HG03135 (cell line): ENCODE measurements around the gene RAB8B.

ENCODE experiments used
- ATAC-seq: cut with Tn5 transposase; IDR thresholded peaks from one replicate; pipeline ENCODE4 v1.9.1; 2021; ENCODE audit warnings: mild to moderate bottlenecking, moderate library complexity; ENCODE audit not compliant: unreplicated experiment

RAB8B gene

DNA sequence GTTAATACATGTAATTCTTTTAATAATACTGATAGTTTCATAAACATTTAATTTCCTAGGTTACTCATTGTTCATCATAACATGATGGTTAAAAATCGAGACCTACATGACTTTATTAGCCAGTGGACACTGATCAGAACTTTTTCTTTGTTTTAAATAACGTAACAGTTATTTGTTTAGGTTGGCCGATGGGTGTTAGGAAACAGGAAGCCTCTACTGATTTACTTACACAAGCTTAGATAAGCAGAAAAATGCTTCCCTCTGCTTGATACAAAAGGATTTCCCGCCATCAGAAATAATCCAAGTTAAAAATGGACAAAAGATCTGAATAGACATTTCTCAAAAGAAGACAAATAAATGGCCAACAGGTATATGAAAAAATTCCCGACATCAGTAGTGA, 71.4 kb downstream of the RAB8B start:
- ATAC-seq = no peak

DNA sequence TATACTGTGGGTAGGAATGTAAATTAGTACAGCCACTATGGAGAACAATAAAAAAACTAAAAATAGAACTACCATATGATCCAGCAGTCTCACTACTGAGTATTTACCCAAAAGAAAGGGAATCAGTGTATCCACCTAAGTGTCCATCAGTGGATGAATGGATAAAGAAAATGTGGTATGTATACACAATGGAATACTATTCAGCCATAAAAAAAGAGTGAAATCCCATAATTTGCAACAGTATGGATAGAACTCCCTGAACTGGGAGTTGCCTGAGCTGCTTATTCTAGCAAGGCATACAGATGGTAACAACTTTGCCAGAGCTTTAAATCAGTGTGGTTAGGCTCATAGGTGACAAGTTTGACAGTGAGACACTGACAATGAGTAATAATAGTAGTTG, 71.9 kb downstream of the RAB8B start:
- ATAC-seq = no peak

DNA sequence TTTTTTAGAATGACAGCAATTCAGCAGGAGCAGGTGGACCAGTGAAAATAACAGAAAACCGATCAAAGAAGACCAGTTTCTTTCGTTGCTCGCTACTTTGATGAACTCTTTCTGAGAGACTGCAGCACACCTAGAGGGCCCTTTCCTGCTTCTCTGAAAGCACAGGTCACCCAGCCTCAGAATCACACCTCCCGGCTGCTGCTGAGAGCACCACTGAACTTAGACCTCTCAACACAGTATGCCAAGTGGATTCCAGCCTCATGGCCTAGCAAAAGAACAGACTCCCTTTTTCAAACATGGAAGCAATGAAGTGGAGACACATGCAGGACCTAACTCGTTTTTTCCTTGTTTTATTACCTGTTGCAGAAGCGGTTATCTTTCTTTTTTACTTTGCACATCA, 74.1 kb downstream of the RAB8B start:
- ATAC-seq = no peak

GRCh38 chr15:63264688-63265293, 75.4 kb downstream of the RAB8B start:
- no peak for ATAC-seq

- no peak for ATAC-seq
Measured at GRCh38 chr15:63274427-63274826, 85.0 kb downstream of the RAB8B start.

GRCh38 chr15:63276342-63277037, 87.1 kb downstream of the RAB8B start:
- ATAC-seq = peak; percentile 20

- peak; percentile 65 for ATAC-seq
Measured at GRCh38 chr15:63277038-63277892, 87.9 kb downstream of the RAB8B start, which contains the start of gene APH1B. Gene APH1B, plus strand, starts transcription at chr15:63277605. Its CDS starts 19 bp downstream, at chr15:63277624.

- ATAC-seq = no peak
Measured at GRCh38 chr15:63277893-63278456, 88.6 kb downstream of the RAB8B start.

- ATAC-seq = no peak
Measured at GRCh38 chr15:63283126-63283525, 93.7 kb downstream of the RAB8B start.

DNA sequence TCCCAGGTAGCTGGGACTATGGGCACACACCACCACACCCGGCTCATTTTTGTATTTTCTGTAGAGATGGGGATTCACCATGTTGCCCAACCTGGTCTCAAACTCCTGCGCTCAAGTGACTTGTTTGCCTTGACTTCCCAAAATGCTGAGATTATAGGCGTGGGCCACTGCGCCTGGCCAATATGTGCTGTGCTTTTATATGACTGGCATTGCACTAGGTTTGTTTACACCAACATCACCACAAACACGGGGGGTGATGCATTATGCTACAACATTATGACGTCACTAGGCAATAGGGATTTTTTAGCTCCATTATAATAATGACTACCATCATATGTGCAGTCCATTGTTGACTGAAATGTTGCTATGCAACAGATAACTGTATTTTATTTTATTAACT, 94.9 kb downstream of the RAB8B start:
- ATAC-seq = no peak

DNA sequence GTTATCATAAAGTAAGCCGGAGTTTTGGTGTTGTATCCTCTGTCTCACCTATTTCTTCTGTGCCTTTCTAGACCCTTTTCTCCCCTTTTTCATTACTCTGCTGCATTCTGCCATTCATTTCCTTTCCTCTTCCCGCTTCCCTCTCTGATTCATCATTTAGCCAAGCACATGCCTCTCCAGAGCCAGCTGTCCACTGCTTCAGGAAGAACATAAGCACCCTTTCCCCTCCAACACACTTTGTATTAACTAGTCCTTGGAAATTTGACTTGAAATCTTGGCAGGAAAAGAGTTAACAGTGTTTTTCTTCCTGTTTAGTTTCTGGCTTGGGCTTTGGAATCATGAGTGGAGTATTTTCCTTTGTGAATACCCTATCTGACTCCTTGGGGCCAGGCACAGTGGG, 97.7 kb downstream of the RAB8B start:
- no peak for ATAC-seq

- no peak for ATAC-seq
Measured at GRCh38 chr15:63288342-63288741, 98.9 kb downstream of the RAB8B start.

GRCh38 chr15:63288778-63289378, 99.5 kb downstream of the RAB8B start:
- ATAC-seq = no peak

GRCh38 chr15:63291507-63291906, 102.1 kb downstream of the RAB8B start:
- ATAC-seq = no peak

DNA sequence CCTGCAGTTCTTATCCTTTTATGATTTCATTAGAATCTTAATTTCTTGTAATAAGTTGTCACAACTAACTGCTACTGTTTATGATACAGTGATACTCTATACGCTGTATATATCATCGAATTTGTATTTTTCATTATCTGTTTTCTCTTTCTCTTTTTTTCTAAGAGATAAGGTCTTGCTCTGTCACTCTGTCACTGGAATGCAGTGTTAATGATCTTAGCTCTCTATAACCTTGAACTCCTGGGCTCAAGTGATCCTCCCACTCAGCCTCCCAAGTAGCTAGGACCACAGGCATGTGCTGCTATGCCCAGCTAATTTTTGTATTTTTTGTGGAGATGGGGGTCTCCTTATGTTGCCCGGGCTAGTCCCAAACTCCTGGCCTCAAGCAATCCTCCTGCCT, 102.8 kb downstream of the RAB8B start:
- no peak for ATAC-seq

DNA sequence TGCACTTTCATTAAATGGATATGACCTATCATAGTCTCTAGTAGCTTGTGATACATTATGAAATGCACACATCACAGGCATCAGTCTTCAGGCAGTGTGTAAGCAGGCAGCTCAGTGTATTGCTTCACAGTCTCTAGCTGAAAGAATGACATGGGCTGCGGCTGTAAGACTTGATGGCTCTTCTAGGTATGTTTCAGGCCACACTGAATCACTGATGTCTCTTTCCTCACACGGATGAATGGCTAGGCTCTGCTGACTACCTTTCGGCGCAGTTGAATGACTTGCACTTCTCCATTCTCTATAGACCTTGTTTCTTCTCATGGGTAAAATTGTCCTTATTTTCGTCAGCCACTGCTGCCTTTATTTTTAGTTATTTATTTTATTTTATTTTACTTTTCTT, 103.4 kb downstream of the RAB8B start:
- no peak for ATAC-seq

DNA sequence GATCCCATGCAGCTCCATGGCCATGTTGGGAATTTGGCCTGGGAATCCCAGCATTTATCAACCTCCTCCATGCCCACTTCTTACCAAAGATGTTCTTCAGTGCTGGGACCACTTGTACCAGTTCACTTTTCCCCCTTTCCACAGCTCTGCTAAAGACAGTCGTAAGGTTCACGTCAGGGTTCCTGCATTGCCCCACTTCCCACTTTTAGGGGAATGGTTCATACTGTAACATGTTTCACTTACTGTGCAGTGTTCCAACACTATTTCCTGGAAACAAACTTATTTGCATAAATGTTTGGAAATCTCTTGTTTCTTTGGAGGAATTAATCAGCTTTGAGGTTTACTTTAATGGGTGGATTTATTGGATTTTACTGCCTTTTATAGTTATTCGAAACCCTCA, 105.0 kb downstream of the RAB8B start:
- no peak for ATAC-seq

DNA sequence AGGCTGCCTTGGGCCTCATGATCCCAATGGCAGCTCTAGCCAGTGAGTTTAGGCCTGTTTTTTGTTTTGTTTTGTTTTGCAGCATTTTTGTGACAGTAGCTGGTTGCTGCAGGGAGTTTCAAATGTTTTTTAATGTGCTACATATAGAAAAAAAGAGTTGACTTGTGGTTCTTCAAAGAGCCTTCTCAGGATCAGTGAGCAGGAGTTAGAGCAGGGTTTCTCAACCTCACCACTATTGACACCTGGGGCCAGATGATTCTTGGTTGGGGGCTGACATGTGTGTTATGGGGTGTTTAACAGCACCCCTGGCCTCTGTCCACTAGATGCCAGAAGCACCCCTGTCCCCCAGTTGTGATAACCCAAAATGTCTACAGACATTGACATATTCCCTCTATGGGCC, 105.9 kb downstream of the RAB8B start:
- no peak for ATAC-seq

DNA sequence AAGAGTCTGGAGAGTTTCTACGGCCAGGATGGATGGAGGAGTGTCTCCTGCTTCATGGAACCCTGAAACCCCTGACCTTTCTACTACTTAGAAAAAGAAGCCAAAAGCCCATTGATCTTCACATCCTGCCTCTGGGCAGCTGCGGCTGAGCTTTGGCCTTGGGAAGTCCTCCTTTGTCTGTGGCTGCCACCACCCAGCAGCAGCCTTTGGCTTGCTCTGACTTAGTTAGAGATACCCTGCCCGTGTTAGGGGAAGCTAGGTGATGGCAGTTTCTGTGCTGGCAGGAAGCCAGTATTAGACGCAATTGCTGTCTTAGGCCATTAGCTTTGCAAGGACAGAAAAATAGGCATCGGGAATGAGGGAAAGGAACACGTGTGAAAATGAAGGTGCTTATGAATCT, 106.8 kb downstream of the RAB8B start:
- ATAC-seq = no peak

DNA sequence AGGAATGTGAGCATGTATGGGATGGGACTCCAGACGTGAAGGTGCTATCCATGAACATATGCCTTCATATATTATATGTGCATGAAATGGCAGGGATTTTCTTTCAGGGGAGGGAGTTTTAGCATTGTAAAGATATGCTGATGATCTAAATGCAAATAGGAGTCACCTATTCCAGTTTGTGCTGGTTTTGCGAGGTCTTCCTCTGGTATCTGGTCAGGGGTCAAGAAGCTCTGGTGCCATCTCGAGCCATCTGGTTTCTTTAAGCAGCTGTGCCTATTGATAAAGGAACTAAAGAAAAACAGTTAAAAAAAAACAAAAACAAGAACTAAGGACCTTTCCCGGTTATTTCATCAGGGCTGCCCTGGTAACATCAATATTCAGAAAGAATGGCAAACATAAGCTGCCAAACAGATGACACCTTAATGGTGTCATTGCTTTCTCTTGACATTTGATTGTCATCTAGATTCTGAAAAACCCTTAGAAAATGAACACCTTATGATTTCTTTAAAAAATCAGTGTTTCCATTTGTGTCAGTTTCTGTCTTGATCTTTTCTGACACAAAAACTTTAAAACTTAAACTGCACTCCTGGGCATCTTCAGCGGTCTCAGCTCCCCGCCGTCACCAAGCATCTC, 110.7 kb downstream of the RAB8B start:
- ATAC-seq = no peak

DNA sequence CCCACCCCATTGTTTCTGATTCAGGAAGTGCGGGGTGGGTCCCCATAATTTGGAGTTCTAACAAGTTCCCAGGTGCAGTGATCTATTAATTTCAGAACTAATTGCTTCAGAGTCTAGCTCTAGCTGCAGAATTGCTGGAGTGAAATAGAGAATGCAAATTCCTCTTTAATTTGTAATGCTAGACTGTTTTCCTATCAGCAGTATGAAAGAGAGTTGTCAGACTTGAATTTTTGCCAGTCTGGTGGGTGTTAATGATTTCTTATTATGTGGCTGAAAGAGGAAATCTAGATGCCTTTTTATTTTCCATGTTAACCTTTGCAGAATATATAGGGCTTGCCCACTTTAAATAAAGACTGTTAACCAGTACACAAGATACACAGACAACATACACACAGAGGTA, 111.7 kb downstream of the RAB8B start:
- ATAC-seq = no peak
